HFF-Myc (cell line): ENCODE data around the gene PADI2.

Experiments
- DNase-seq: peaks from one replicate; pipeline ENCODE4 v3.0.0-alpha.2; 2011; ENCODE audit warnings: low read depth; ENCODE audit errors: extremely low read depth
- H3K4me3 ChIP-seq: replicated peaks from 2 replicates; pipeline ENCODE4 v1.5.1; 2011; ENCODE audit warnings: low read depth, mild to moderate bottlenecking, control low read depth, low read length
- TF ChIP-seq, protein P1 (sequence below): IDR thresholded peaks from 2 replicates; pipeline ENCODE4 v1.5.1; 2012; ENCODE audit warnings: mild to moderate bottlenecking, low read depth, low read length, control low read depth; ENCODE audit errors: missing control alignments

The PADI2 gene

DNA sequence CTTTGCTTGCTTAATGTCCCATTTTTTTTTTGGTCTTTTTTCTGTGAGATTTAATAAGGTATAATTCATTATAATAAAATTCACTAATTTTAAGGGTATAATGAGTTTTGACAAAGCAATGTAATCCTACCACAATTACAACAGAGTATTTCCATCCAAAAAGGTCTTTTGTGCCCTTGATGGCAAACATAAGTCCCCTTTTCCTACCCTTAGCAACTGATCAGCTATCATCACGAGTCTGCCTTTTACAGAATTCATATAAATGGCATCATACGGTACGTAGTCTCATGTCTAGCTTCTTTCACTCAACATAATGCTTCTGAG, 73.0 kb downstream of the PADI2 start:
- H3K4me3 ChIP-seq: no peak overlapping the region
- TF ChIP-seq, protein P1, sequence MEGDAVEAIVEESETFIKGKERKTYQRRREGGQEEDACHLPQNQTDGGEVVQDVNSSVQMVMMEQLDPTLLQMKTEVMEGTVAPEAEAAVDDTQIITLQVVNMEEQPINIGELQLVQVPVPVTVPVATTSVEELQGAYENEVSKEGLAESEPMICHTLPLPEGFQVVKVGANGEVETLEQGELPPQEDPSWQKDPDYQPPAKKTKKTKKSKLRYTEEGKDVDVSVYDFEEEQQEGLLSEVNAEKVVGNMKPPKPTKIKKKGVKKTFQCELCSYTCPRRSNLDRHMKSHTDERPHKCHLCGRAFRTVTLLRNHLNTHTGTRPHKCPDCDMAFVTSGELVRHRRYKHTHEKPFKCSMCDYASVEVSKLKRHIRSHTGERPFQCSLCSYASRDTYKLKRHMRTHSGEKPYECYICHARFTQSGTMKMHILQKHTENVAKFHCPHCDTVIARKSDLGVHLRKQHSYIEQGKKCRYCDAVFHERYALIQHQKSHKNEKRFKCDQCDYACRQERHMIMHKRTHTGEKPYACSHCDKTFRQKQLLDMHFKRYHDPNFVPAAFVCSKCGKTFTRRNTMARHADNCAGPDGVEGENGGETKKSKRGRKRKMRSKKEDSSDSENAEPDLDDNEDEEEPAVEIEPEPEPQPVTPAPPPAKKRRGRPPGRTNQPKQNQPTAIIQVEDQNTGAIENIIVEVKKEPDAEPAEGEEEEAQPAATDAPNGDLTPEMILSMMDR: no peak
- no peak for DNase-seq

DNA sequence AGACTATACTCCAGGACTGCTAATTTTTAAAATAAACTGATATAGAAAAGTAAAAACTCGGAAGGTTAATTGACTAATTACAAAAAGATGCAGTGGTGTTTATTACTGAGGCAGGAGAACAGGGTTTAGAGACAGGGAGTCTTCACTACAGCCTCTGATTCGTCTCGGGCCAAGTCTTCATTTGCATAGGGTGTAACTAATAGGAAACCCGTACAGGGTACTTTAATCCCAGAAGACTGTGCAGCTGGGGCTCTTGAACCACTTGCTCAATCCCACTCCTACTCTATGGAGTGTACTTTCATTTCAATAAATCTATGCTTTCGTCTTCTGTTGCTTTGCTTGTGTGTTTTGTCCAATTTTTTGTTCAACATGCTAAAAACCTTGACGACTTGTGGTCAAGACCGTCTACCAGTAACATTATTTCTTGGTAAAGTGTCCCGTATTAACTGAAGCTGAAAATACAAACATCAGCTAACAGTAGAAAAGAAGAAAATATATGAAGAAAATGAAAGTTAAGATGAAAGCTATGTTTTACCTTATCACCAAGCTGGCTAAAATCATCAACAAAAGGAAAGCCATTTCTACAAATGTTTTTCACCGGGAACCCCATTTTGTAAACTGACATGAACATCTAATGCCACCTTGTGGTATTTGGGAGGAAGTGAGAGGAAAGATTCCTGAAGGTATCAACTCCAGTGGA, 73.5 kb downstream of the PADI2 start:
- DNase-seq: peak; percentile 31
- H3K4me3 ChIP-seq: no peak overlapping the region
- TF ChIP-seq, protein P1: peak; percentile 59

DNA sequence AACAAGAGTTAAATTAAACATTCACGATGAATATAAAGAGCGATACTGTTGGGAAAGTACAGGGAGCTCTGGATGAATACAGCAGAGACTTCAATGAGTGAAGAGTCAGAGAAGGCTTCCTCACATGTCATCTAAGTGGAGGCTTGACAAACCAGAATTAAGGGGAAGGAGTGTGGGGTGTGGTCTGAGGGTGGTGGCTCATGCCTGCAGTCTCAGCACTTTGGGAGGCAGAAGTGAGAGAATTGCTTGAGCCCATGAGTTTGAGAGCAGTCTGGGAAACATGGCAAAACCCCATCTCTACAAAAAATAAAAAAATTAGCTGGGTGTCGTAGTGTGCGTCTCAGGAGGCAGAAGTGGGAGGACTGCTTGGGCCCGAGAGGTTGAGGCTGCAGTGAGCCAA, 74.1 kb downstream of the PADI2 start:
- no peak overlapping the region for H3K4me3 ChIP-seq
- TF ChIP-seq, protein P1: no peak
- no peak for DNase-seq

DNA sequence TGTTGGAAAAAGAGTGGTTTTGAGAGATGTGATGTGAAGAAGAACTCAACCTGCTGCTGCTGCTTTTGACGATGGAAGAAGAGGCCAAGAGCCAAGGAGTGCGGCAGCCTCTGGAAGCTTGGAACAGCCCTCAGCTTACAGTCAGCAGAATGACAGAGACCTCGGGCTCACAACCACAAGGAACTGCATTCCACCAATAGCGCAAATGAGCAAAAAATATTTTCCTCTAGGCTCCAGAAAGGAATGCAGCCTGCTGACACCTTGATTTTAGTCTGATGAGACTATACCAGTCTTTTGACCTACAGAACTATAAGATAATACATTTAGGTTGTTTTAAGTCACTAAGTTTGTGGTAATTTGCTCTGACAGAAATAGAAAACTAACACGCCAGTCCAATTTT, 75.6 kb downstream of the PADI2 start:
- TF ChIP-seq, protein P1: no peak
- H3K4me3 ChIP-seq: no peak overlapping the region
- no peak for DNase-seq

DNA sequence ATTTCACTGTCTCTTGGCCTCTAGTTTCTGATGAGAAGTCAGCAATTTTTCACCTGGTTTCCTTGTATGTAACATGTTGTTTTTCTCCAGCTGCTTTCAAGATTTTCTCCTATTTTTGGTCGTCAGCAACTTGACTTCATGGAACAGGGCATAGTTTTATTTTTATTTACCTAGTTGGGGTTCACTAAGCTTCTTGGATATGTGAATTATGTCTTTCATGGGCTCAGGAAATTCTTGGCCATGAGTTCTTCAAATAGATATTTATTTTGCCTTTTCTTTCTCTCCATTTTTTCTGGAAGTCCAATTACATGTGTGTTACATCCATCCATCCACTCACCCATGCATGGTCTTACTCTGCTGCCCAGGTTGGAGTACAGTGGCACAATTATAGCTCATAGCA, 79.1 kb downstream of the PADI2 start:
- H3K4me3 ChIP-seq: no peak overlapping the region
- TF ChIP-seq, protein P1: no peak
- DNase-seq: no peak

DNA sequence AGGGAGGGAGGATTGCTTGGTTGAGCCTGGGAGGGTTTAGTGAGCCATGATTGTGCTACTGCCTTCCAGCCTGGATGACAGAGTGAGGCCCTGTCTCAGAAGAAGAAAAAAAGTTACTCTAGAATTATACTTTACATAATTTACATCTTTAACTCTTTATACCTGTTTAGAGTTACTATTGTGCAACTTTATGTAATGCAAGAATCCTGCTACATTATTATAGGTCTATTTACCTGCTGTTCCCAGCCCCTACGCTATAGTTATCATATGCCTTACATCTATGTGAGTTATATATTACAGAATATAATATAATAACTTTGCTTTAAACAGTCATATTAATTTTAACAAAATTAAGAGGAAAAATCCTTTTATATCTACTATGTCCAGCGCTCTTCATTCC, 79.7 kb downstream of the PADI2 start:
- TF ChIP-seq, protein P1: no peak
- DNase-seq: no peak
- H3K4me3 ChIP-seq: no peak overlapping the region

DNA sequence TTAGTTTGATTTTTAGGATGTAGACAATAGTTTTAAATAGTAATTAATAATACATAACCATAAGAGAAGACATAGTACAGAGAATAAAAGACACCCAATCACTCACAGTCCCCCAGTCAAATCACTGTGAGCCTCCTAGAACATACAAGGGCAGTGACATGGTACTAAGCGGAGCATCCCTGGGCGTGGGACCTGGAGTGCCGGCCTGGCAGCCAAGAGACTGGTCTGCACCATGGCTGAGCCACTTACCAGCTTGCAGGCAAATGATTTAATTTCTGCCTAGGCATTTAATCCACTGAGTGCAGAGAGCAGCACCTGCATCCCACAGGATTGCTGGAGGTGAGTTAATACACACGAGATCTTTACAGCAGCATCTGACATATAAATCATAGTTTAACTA, 85.8 kb downstream of the PADI2 start:
- H3K4me3 ChIP-seq: no peak overlapping the region
- DNase-seq: no peak
- TF ChIP-seq, protein P1: no peak
